Inferior parietal cortex (tissue), 1 donor: ENCODE data around the gene NBR1.
"Not testable (repeated sequence)": the region's sequence is repeated elsewhere in the genome, so short reads cannot be mapped to it uniquely, and the experiment has no call there.

Experiments
- DNase-seq: peaks from one replicate; pipeline ENCODE4 v3.0.0-alpha.2; 2016; ENCODE audit errors: extremely low spot score

The NBR1 gene

GRCh38 chr17:43159232-43159631 lies 11.8 kb upstream of the NBR1 start:
- not testable (repeated sequence) for DNase-seq

- DNase-seq: not testable (repeated sequence)
These were observed 11.1 kb upstream of the NBR1 start for GRCh38 chr17:43159957-43160356.

GRCh38 chr17:43165971-43166370 lies 5.0 kb upstream of the NBR1 start:
- not testable (repeated sequence) for DNase-seq

- DNase-seq: no peak
These were observed 1.4 kb upstream of the NBR1 start for GRCh38 chr17:43169561-43170139.

- peak; percentile 95 for DNase-seq
These were observed 761 bp upstream of the NBR1 start for GRCh38 chr17:43170140-43170765.

- peak; percentile 44 for DNase-seq
These were observed 823 bp downstream of the NBR1 start for GRCh38 chr17:43171586-43172487.

- DNase-seq: no peak
These were observed 4.5 kb downstream of the NBR1 start for GRCh38 chr17:43175213-43176118.

GRCh38 chr17:43176119-43176570 lies 5.1 kb downstream of the NBR1 start:
- DNase-seq: no peak

- DNase-seq: no peak
These were observed 12.9 kb downstream of the NBR1 start for GRCh38 chr17:43183921-43184320.

- DNase-seq: not testable (repeated sequence)
These were observed 15.6 kb downstream of the NBR1 start for GRCh38 chr17:43186656-43187055.

- DNase-seq: no peak
These were observed 22.2 kb downstream of the NBR1 start for GRCh38 chr17:43193251-43193650.

GRCh38 chr17:43199633-43200032 lies 28.6 kb downstream of the NBR1 start:
- no peak for DNase-seq

GRCh38 chr17:43200127-43200526 lies 29.1 kb downstream of the NBR1 start:
- DNase-seq: no peak

GRCh38 chr17:43203013-43203412 lies 32.0 kb downstream of the NBR1 start:
- not testable (repeated sequence) for DNase-seq

GRCh38 chr17:43210576-43210975 lies 39.6 kb downstream of the NBR1 start:
- no peak for DNase-seq

- no peak for DNase-seq
These were observed 40.1 kb downstream of the NBR1 start for GRCh38 chr17:43211123-43211479.

GRCh38 chr17:43211480-43212402 lies 40.7 kb downstream of the NBR1 start, which contains the start of gene TMEM106A:
Gene TMEM106A, plus strand, starts transcription at chr17:43211875. Its CDS starts 1,167 bp downstream, at chr17:43213042.
- DNase-seq: no peak

- no peak for DNase-seq
These were observed 41.9 kb downstream of the NBR1 start for GRCh38 chr17:43212641-43213490.

- DNase-seq: no peak
These were observed 42.5 kb downstream of the NBR1 start for GRCh38 chr17:43213545-43213944.
